Measurements from ENCODE around the gene KCNK10. TPM values are rescaled to one million over a fixed set of nuclear protein-coding genes. Genes with fewer than 3 reads are reported as not detected.

Gene KCNK10
- total and polyA plus RNA-seq, 4 donors: 0.01 TPM; not detected in 3

- Histone ChIP-seq H3K4me1 (ENCODE audit: control insufficient read depth in 5 of 5, insufficient read depth in 5 of 5, low read length in 5 of 5) (no peaks in the 10 kb centered on the region), H3K4me3 (no peak overlapping the region), H3K9me3 (ENCODE audit: control insufficient read depth in 4 of 4, insufficient read depth in 3 of 4, low read length in 3 of 4) (peaks cover 0 to 2% (median 0%) of the 10 kb centered on the region in 4 donors), H3K27me3 (ENCODE audit: control insufficient read depth in 3 of 3, insufficient read depth in 3 of 3, low read length in 2 of 3) (no peaks in the 10 kb centered on the region), H3K36me3 (ENCODE audit: control insufficient read depth in 4 of 4, insufficient read depth in 4 of 4, low read length in 4 of 4) (no peaks in the 10 kb centered on the region), H3K9ac (ENCODE audit: insufficient read depth in 1 of 2, low read length in 2 of 2) (no peak overlapping the region), H3K27ac (ENCODE audit: low read depth in 1 of 2, low read length in 1 of 2) (no peak overlapping the region)
- WGBS, 2 donors: 78 to 83% methylated on average over 3 of the region's 3 CpGs
- DNase-seq (no peak), ATAC-seq (ENCODE audit: insufficient read depth, low FRiP score) (no peak)
- TF ChIP-seq, protein P1, sequence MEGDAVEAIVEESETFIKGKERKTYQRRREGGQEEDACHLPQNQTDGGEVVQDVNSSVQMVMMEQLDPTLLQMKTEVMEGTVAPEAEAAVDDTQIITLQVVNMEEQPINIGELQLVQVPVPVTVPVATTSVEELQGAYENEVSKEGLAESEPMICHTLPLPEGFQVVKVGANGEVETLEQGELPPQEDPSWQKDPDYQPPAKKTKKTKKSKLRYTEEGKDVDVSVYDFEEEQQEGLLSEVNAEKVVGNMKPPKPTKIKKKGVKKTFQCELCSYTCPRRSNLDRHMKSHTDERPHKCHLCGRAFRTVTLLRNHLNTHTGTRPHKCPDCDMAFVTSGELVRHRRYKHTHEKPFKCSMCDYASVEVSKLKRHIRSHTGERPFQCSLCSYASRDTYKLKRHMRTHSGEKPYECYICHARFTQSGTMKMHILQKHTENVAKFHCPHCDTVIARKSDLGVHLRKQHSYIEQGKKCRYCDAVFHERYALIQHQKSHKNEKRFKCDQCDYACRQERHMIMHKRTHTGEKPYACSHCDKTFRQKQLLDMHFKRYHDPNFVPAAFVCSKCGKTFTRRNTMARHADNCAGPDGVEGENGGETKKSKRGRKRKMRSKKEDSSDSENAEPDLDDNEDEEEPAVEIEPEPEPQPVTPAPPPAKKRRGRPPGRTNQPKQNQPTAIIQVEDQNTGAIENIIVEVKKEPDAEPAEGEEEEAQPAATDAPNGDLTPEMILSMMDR (IDR thresholded peaks at IDR 0.05; ENCODE audit: control extremely low read depth, extremely low read depth): no peak
These were observed 182.2 kb downstream of the KCNK10 start for GRCh38 chr14:88140874-88141273.

- Histone ChIP-seq H3K27ac (ENCODE audit: low read depth in 1 of 2, low read length in 1 of 2) (no peak overlapping the region), H3K27me3 (ENCODE audit: control insufficient read depth in 3 of 3, insufficient read depth in 3 of 3, low read length in 2 of 3) (no peaks in the 10 kb centered on the region)
- WGBS, 2 donors: 81 to 82% methylated on average over 1 of the region's 1 CpG
These were observed 185.7 kb downstream of the KCNK10 start for GRCh38 chr14:88137327-88137726.

More at GRCh38 chr14:88137327-88137726, 185.7 kb downstream of the KCNK10 start:
- Histone ChIP-seq H3K4me3 (no peak overlapping the region), H3K4me1 (ENCODE audit: control insufficient read depth in 5 of 5, insufficient read depth in 5 of 5, low read length in 5 of 5) (no peaks in the 10 kb centered on the region), H3K36me3 (ENCODE audit: control insufficient read depth in 4 of 4, insufficient read depth in 4 of 4, low read length in 4 of 4) (no peaks in the 10 kb centered on the region), H3K9ac (ENCODE audit: insufficient read depth in 1 of 2, low read length in 2 of 2) (no peak overlapping the region), H3K9me3 (ENCODE audit: control insufficient read depth in 4 of 4, insufficient read depth in 3 of 4, low read length in 3 of 4) (peaks cover 0 to 4% (median 0%) of the 10 kb centered on the region in 4 donors)
- ATAC-seq (ENCODE audit: insufficient read depth, low FRiP score) (no peak), DNase-seq (no peak)
- TF ChIP-seq, protein P1 (IDR thresholded peaks at IDR 0.05; ENCODE audit: control extremely low read depth, extremely low read depth): no peak

Other genes with a start within 250 kb of the KCNK10 start
- 10 to 100 TPM; 12.7 to 34.0 TPM for gene SPATA7, start 62.4 kb upstream of the KCNK10 start, total RNA-seq
- 1 to 10 TPM; 4.3 to 6.8 TPM for gene SPATA7, start 62.4 kb upstream of the KCNK10 start, polyA plus RNA-seq
- 10 to 100 TPM; 31.6 to 39.3 TPM for gene PTPN21, start 231.7 kb upstream of the KCNK10 start, total RNA-seq
- gene PTPN21, start 231.7 kb upstream of the KCNK10 start, polyA plus RNA-seq: 1 to 10 TPM; 8.2 to 8.7 TPM
- gene ZC3H14, start 239.8 kb upstream of the KCNK10 start, total RNA-seq: 10 to 100 TPM; 46.9 to 79.7 TPM
- 10 to 100 TPM; 21.9 to 25.8 TPM for gene ZC3H14, start 239.8 kb upstream of the KCNK10 start, polyA plus RNA-seq